Mesenteric fat pad (tissue), 1 donor: ENCODE measurements around the gene GDPD1. TPM values are rescaled to one million over a fixed set of nuclear protein-coding genes. Genes with fewer than 3 reads are reported as not detected.
"Not testable (repeated sequence)": the region's sequence is repeated elsewhere in the genome, so short reads cannot be mapped to it uniquely, and the experiment has no call there.

ENCODE experiments used
- DNase-seq: peaks from one replicate; pipeline ENCODE4 v3.0.0-alpha.2; 2020; ENCODE audit warnings: low spot score
- total RNA-seq: library from RNA; stranded (reverse); fragmentation: NEBNext Ultra II Directional; extraction: Animal tissue kit (Norgen Biotek cat#: 25700); gene quantifications from one replicate; pipeline ENCODE4 v1.2.1, GENCODE V29; 2021
- donor health status: DM: yes; HTN: yes; CAD: no.

Gene GDPD1
- total RNA-seq, 1 donor from 2014 or later: 1.2 TPM

DNA sequence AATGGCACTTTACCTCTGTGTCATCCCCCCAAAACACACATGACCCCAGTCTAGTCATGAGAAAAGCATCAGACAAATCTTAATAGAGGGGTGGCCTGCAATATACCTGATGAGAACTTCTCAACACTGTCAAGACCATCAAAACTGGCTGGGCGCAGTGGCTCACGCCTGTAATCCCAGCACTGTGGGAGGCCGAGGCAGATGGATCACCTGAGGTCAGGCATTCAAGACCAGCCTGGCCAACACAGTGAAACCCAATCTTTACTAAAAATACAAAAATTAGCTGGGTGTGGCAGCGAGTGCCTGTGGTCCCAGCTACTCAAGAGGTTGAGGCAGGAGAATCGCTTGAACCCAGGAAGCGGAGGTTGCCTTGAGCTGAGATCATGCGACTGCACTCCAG is 91.2 kb downstream of the GDPD1 start:
- not testable (repeated sequence) for DNase-seq

DNA sequence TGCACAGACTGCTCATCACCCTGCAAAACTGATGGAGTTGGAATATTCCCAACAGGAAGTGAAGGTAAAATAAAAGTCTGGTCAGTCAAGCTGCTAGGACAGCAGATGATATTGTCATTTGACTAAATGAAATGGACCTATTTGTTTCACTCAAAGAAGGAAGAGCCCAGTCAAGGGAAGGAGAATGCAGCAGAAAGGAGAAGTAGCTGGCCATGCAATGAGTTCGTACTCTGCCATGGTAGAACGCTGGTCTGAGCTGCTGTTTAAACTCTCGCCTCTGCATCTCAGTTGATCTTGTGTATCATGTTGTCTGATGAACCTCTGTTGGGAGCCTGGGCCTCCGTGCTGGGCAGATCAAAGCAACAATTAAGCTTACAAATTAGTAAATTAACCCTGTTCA is 95.6 kb downstream of the GDPD1 start:
- no peak for DNase-seq

Other genes with a start within 250 kb of the GDPD1 start
- gene TRIM37, start 113.6 kb upstream of the GDPD1 start, total RNA-seq: 16.0 TPM
- 21.2 TPM for gene SKA2, start 65.3 kb upstream of the GDPD1 start, total RNA-seq
- 2.9 TPM for gene PRR11, start 64.8 kb upstream of the GDPD1 start, total RNA-seq
- gene SMG8, start 10.5 kb upstream of the GDPD1 start, total RNA-seq: 9.0 TPM
- gene YPEL2, start 111.1 kb downstream of the GDPD1 start, total RNA-seq: 35.5 TPM